D721Med (cell line): Measurements from ENCODE around the gene MYADM.

Experiments used
- DNase-seq: peaks from one replicate; pipeline ENCODE4 v3.0.0; 2011; ENCODE audit warnings: low spot score; ENCODE audit not compliant: insufficient read length
- FAIRE-seq: peaks from 2 replicates; lab custom pipeline; 2011; peaks lifted over from hg19 to GRCh38; lab: Jason Lieb, UNC
- CTCF ChIP-seq: IDR thresholded peaks from 2 replicates; pipeline ENCODE4 v1.5.1; 2012; ENCODE audit warnings: mild to moderate bottlenecking, control low read depth; ENCODE audit not compliant: insufficient read depth; ENCODE audit errors: missing control alignments

The MYADM gene

GRCh38 chr19:53882391-53883050 lies 14.8 kb downstream of the MYADM start:
- DNase-seq (no peak), FAIRE-seq (no peak)
- TF ChIP-seq CTCF = no peak

GRCh38 chr19:53883231-53883661 lies 15.6 kb downstream of the MYADM start:
- TF ChIP-seq CTCF = no peak
- FAIRE-seq = no peak
- no peak for DNase-seq

GRCh38 chr19:53883741-53884140 lies 16.1 kb downstream of the MYADM start:
- no peak for DNase-seq
- no peak for FAIRE-seq
- no peak for TF ChIP-seq CTCF

GRCh38 chr19:53884256-53884655 lies 16.6 kb downstream of the MYADM start:
- TF ChIP-seq CTCF = no peak
- no peak for FAIRE-seq

GRCh38 chr19:53885036-53885435 lies 17.4 kb downstream of the MYADM start:
- DNase-seq = no peak
- no peak for FAIRE-seq
- no peak for TF ChIP-seq CTCF

More at GRCh38 chr19:53884256-53884655, 16.6 kb downstream of the MYADM start:
- DNase-seq = no peak

- DNase-seq (no peak), FAIRE-seq (no peak)
- no peak for TF ChIP-seq CTCF
These were observed 24.8 kb downstream of the MYADM start for GRCh38 chr19:53892301-53892980.

- no peak for FAIRE-seq
- DNase-seq = no peak
- TF ChIP-seq CTCF = no peak
These were observed 25.3 kb downstream of the MYADM start for GRCh38 chr19:53892981-53893325.
